HG03025 (cell line): ENCODE data around the gene GPC5.

Experiments
- ATAC-seq: cut with Tn5 transposase; IDR thresholded peaks from one replicate; pipeline ENCODE4 v1.9.1; 2021; ENCODE audit warnings: mild to moderate bottlenecking, moderate library complexity; ENCODE audit not compliant: unreplicated experiment, low FRiP score

GPC5 gene

GRCh38 chr13:91531646-91532045 lies 133.2 kb downstream of the GPC5 start:
- no peak for ATAC-seq

GRCh38 chr13:91533354-91533753 lies 134.9 kb downstream of the GPC5 start:
- no peak for ATAC-seq

- no peak for ATAC-seq
These were observed 136.6 kb downstream of the GPC5 start for GRCh38 chr13:91534996-91535395.

GRCh38 chr13:91537376-91537775 lies 139.0 kb downstream of the GPC5 start:
- ATAC-seq, result no peak

- no peak for ATAC-seq
These were observed 141.1 kb downstream of the GPC5 start for GRCh38 chr13:91539286-91540157.

GRCh38 chr13:91540158-91540736 lies 141.8 kb downstream of the GPC5 start:
- ATAC-seq, result no peak

GRCh38 chr13:91544723-91545122 lies 146.3 kb downstream of the GPC5 start:
- ATAC-seq, result no peak

- no peak for ATAC-seq
These were observed 148.5 kb downstream of the GPC5 start for GRCh38 chr13:91546900-91547299.

GRCh38 chr13:91553584-91553983 lies 155.2 kb downstream of the GPC5 start:
- no peak for ATAC-seq

GRCh38 chr13:91554101-91554500 lies 155.7 kb downstream of the GPC5 start:
- ATAC-seq, result no peak

GRCh38 chr13:91557328-91558090 lies 159.1 kb downstream of the GPC5 start:
- no peak for ATAC-seq

- ATAC-seq, result no peak
These were observed 165.4 kb downstream of the GPC5 start for GRCh38 chr13:91563799-91564198.

- ATAC-seq, result no peak
These were observed 166.0 kb downstream of the GPC5 start for GRCh38 chr13:91564396-91564795.

GRCh38 chr13:91565296-91565695 lies 166.9 kb downstream of the GPC5 start:
- ATAC-seq, result no peak

- no peak for ATAC-seq
These were observed 169.2 kb downstream of the GPC5 start for GRCh38 chr13:91567485-91568207.

GRCh38 chr13:91571681-91572080 lies 173.3 kb downstream of the GPC5 start:
- ATAC-seq, result no peak

GRCh38 chr13:91572439-91572838 lies 174.0 kb downstream of the GPC5 start:
- ATAC-seq, result no peak

- no peak for ATAC-seq
These were observed 174.7 kb downstream of the GPC5 start for GRCh38 chr13:91572944-91573598.

- ATAC-seq, result no peak
These were observed 176.3 kb downstream of the GPC5 start for GRCh38 chr13:91574766-91575165.

GRCh38 chr13:91576590-91576989 lies 178.2 kb downstream of the GPC5 start:
- no peak for ATAC-seq
